ENCODE measurements around the gene LEMD1.
"Not testable (repeated sequence)": the region's sequence is repeated elsewhere in the genome, so short reads cannot be mapped to it uniquely, and the experiment has no call there.

Gene LEMD1

DNA sequence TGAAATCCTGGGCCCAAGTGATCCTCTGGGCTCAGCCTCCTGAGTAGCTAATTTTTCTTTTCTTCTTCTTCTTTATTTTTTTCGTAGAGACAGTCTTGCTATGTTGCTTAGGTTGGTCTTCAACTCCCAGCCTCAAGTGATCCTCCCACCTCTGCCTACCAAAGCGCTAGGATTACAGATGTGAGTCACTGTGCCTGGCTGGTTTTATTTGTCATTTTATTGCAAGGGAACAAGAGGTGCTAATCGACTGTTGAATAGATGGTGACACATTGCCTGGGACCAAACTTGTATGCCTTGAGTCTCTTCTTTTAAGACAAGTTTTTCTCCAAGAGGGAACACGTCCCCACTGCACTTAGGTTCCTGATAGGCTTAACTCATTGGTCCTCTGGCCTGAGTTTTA, 45.1 kb downstream of the LEMD1 start:
- DNase-seq: no peak

DNA sequence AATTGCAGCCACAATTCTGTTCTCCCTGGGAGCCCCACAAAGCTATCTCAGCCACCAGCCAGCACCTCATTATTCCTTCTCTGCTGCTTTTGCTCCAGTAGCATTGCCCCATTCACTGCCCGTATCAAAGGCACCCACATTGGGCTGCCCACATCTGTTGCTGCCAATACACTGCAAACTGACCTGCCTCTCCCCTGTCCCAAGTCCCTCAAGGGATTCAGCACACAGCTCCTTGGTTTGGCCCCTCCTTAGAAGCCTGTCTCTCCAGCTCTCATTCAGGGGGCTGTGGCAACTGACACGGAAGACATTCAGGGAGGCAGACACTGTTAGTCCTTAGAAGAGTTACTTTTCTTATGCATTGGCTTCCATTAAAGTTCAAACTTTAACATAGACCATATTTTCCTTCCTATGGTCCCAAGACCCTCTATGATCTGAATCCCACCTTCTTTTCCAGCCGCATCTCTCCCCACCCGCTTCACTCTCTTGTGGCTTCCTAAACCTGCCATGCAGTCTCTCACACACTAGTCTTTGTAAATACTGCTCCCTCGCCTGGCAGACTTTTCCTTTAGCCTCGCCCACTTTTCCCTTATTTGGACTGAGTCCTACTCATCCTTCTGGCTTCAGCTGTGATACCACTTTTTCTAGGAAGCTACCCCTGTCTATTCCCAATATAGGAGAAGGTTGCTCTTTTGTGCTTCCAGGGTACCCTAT, 45.9 kb downstream of the LEMD1 start:
- DNase-seq: no peak

GRCh38 chr1:205374210-205375078, 47.4 kb downstream of the LEMD1 start:
- DNase-seq: no peak

DNA sequence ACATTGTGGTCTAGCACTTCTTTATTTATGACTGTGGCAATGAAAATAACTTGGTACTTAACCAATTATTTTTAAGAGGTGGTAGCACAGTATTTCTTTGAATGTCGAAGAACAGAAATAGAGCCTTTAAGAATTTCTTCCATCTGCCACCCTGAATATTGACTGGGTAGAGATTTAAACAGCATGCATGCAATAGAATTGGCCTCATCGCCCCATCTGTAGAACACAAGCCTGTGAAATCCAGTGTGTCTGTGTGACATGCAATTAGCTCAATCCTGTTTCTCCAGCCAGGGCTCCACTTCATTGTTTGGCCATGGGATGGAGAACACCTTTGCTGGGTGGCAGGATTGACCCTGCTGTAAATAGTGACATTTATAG, 48.1 kb downstream of the LEMD1 start:
- DNase-seq: no peak

DNA sequence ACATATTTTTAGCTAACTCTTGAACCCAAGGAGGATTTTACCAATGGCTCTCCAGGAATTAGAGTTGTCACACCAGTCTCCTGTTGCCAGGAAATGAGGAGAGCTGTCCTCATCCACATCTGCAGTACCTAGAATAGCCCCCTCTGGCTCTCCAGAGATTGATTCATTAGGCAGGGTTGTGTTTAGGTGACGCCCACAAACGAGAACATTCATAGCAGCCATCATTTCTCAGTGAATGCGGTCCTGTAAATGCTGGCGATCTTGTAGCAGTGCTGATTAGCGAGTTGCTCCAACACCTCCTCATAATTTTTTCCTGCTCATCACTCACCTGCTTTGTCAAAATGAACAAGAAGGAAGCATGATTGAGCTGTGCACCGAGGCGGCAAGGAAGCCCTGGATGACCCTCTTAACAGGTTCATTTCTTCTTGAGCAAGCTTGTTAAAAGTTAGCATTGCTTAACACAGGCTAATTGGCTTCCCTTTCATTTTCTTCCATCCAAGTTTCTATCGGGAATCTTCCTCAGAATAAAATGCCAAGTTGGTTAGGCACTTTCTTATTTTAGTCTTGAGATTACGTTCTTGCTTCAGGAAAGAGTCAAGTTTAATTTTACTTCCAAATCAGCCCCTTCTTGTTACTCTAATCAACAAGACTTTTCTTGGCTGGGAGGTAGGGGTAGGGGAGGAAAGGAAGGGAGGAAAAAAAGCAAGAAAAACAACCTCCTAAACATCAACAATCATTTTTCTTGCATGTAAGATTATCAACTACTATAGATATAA, 48.6 kb downstream of the LEMD1 start:
- no peak for DNase-seq

DNA sequence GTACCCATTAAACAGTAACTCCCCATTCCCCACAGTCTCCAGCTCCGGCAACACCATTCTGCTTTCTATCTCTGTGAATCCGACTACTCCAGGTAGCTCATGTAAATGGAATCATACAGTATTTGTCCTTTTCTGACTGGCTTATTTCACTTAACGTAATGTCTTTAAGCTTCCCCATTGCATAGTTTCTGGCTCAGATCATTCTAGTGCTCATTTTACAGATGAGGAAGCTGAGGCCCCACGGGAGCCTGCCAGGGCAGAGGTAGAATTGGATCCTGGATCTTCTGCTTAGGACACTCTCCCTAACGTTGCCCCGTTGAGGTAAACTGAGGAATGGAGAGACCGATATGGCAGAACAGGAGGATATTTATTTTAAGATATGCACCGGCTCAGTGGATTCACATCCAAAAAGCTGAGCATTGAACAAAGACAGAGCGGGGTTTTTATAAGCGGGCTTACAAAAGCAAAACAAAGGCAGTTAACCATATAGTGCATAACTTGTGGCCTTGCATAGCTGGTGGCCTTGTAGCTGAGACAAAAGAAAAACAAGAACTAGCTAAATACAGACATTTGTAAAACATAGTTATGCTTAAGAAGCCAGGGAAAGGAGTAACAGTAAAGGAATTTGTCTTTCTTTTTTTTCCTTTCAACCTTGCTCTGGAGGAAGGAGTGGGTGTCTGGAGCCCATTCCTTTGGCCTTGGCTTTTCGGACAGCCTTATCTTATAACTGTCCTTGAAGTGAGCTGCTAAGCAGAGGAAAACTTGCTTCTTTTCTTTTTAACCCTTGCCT, 49.8 kb downstream of the LEMD1 start:
- DNase-seq: no peak

GRCh38 chr1:205370780-205371179, 51.1 kb downstream of the LEMD1 start:
- DNase-seq: no peak

- DNase-seq: no peak
Observed at GRCh38 chr1:205369701-205370123, 52.1 kb downstream of the LEMD1 start.

DNA sequence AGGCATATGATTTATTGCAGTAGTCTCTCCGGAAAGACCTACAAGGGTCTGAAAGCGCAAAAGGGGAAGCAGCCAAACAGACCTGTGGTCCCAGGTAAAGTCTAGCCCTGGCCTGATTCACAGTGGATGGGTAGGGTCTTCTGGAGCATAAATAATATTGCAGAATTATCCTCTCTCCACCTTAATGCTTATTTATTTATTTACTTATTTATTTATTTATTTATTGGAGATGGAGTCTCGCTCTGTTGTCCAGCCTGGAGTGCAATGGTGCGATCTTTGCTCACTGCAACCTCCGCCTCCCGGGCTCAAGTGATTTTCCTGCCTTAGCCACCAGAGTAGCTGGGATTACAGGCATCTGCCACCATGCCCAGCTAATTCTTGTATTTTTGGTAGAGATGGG, 53.4 kb downstream of the LEMD1 start:
- no peak for DNase-seq

DNA sequence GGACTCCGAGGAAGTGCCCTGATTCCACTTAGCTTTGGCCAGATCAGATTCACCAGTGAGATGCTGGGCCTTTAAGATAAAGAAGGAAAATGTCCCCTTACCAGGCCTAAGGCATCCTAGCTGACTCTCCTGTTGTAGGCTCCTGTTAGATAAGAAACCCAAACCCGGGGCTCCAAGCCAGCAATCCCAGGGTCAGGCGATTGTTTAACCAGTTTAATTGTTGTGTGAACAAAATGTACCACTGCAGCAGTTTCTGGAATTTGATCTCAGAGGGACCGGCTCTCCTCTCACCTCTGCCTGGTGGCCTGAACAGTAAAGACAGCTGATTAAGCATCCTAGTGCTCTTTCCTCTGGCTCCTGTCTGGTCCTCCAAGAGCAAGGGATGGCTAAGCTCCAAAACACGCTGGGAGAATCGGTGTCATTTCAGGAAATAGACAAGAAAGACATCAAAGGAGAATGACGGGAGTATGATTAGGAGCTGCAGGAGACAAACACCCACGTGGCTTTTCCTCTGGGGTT, 55.9 kb downstream of the LEMD1 start:
- no peak for DNase-seq

DNA sequence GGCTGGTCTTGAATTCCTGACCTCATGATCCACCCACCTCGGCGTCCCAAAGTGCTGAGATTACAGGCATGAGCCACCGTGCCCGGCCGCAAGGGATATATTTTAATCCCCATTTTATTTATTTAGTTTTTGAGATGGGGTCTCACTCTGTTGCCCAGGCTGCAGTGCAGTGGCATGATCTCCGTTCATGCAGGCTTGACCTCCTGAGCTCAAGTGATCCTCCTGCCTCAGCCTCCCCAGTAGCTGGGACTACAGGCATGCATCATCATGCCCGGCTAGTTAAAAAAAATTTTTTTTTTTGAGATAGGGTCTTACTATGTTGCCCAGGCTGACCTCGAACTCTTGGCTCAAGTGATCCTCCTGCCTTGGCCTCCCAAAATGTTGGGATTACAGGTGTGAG, 56.8 kb downstream of the LEMD1 start:
- not testable (repeated sequence) for DNase-seq

- no peak for DNase-seq
Observed at GRCh38 chr1:205360891-205361290, 61.0 kb downstream of the LEMD1 start.

GRCh38 chr1:205359771-205360565, 61.9 kb downstream of the LEMD1 start:
- DNase-seq: no peak

- no peak for DNase-seq
Observed at GRCh38 chr1:205358579-205358978, 63.3 kb downstream of the LEMD1 start.

- DNase-seq: no peak
Observed at GRCh38 chr1:205357567-205357966, 64.3 kb downstream of the LEMD1 start.

DNA sequence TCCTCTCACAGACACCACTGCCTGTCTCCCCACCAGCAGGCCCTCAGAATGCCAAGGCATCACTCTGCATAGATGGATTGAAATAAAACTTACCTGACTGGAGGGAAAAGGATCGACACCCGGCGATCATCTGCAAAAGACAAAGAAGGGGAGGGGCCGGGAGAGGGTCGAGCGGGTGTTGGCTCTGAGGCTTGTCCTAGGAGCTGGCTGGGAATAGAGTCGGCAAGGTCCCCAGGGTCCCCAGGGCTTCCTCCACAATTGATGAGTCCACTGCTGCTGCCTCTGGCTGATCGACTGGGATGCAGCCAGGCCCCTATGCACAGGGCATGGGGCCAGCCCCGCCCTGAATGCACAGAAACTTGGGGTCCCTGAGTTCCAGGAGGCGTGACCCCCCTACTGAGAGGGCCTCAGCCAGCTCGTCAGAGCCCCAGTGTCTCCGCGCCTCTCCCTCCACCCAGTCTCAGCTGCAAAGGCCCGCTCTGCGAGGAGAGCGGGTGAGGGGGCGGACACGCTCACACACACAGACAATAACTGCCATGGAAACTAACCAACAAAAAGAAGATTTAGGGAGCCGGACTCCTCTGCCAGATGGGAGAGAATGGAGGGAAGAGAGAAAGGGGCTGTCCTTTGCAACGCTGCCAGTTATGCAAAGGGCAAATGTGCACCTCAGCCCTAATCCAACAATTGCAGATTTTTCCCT, 65.3 kb downstream of the LEMD1 start, which contains the start of gene KLHDC8A:
TSS of gene KLHDC8A (minus strand) at position 483 of the 700 bp plus-strand sequence. CDS start 13,318 bp downstream, outside the sequence.
- no peak for DNase-seq

GRCh38 chr1:205355075-205355453, 66.8 kb downstream of the LEMD1 start:
- no peak for DNase-seq

- DNase-seq: no peak
Observed at GRCh38 chr1:205354259-205355074, 67.4 kb downstream of the LEMD1 start.

GRCh38 chr1:205353612-205354011, 68.2 kb downstream of the LEMD1 start:
- no peak for DNase-seq

DNA sequence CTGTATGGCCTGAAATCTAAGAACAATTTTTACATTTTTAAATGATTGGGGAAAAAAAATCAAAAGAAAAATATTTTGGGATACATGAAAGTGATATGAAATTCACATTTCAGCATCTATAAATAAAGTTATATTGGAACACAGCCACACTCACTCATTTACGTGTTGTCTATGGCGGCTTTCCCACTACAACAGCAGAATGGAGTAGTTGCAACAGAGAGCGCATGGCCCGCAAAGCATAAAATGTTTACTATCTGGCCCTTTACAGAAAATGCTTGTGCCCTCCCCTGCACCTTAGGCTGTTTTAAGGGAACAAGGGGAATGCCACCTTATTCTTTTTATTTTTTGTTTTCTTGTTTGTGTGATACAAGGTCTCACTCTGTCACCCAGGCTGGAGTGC, 68.7 kb downstream of the LEMD1 start:
- DNase-seq: no peak
